Calu3 (cell line): ENCODE data around the gene TKTL2. TPM values are rescaled to one million over a fixed set of nuclear protein-coding genes. Genes with fewer than 3 reads are reported as not detected.

Source experiments
- BruUV-seq: library from RNA; stranded (reverse); fragments of 400-500 nt; replicated peaks from 2 replicates; lab custom pipeline; 2021; lab: Mats Ljungman, UMichigan
- CTCF ChIA-PET: fragments of 300-600 bp; sonication (Branson Sonifier 250); formaldehyde crosslinking; loops from one replicate; lab custom pipeline; 2022; ENCODE audit warnings: antibody characterized with exemption; lab: Charles Lee
- DNase-seq: peaks from one replicate; pipeline ENCODE4 v3.0.0; 2022
- H3K27ac Mint-ChIP-seq: one replicate; pipeline ENCODE4 v1.8.0; 2022; ENCODE audit warnings: mixed read lengths; ENCODE audit not compliant: unreplicated experiment
- H3K27me3 Mint-ChIP-seq: one replicate; pipeline ENCODE4 v1.8.0; 2022; ENCODE audit warnings: mixed read lengths; ENCODE audit not compliant: unreplicated experiment
- H3K36me3 Mint-ChIP-seq: one replicate; pipeline ENCODE4 v1.8.0; 2022; ENCODE audit warnings: mild to moderate bottlenecking, moderate library complexity, mixed read lengths; ENCODE audit not compliant: insufficient read depth, unreplicated experiment
- H3K4me1 Mint-ChIP-seq: one replicate; pipeline ENCODE4 v1.8.0; 2022; ENCODE audit warnings: mild to moderate bottlenecking, low read depth, mixed read lengths; ENCODE audit not compliant: unreplicated experiment
- H3K4me3 Mint-ChIP-seq: one replicate; pipeline ENCODE4 v1.8.0; 2022; ENCODE audit warnings: mild to moderate bottlenecking, low read depth, moderate library complexity, mixed read lengths; ENCODE audit not compliant: unreplicated experiment
- H3K9me3 Mint-ChIP-seq: one replicate; pipeline ENCODE4 v1.8.0; 2022; ENCODE audit warnings: low read depth, mixed read lengths; ENCODE audit not compliant: unreplicated experiment
- CTCF ChIP-seq: fragments of 200-600 bp; IDR thresholded peaks from one replicate; pipeline ENCODE4 v1.8.0; 2022; ENCODE audit warnings: antibody characterized with exemption; ENCODE audit not compliant: unreplicated experiment
- intact Hi-C: fragments of 100-400 bp; cut with micrococcal nuclease; formaldehyde crosslinking; loops from one replicate; pipeline ENCODE4 v1.10.0; 2022; ENCODE audit not compliant: unreplicated experiment
- total RNA-seq: library from RNA; stranded (reverse); gene quantifications from 2 replicates; pipeline ENCODE4 v1.2.3, GENCODE V29; 2022

Gene TKTL2
- total RNA-seq, 1 experiment from 2014 or later: not detected

DNA sequence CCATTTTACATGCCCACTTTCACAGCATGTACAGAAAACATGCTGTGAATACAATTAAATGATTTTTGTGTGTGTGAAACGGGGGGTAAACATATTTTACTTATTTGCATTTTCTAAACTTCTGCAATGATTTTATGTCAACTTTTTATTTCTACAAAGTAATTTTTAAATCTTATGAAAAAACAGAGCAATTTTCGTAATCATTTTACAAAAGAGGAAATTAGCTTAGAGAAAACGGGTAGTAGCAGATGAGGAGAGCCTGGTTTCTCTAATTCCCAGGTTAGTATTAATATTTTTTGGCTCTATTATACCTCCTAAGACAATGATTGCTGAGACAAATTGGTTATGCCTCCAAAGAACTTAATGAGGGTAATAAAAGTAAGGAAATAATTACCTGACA, 3.2 kb downstream of the TKTL2 start:
- no peak overlapping the region for H3K4me3 Mint-ChIP-seq

DNA sequence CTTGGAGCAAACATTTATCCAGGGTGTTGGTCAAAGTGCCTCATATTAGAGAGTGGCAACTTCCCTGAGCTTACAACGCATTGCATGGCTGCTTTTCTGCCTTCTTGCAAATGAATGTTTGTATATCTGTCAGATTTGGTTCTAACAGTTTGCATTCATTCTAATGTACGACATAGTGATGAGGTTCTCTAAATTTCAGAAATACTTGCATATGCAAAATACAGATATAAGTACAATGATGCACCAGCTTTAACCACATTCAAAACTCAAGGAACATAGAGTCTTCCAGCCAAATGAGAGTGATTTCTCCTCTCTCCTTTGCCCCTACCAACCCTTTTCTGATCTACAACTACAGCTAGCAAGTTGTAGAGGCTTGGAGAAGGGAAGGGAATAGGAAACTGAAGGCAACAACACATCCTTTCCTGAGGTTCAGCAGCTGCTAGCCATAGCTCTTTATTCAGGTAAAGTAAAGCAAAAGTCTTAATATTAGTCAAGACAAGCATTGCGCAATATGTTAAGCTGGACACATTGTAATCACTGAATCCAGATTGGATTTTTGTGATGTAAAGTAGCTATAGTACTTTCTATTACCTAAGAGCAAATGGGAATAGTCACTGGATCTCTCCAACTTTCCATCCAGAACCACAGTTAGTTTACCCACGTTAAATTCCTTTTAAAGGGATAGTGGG, 6.3 kb downstream of the TKTL2 start:
- Mint-ChIP-seq H3K4me3 (no peak overlapping the region), H3K27ac (no peak overlapping the region), H3K9me3 (no peaks in the 10 kb centered on the region), H3K4me1 (no peaks in the 10 kb centered on the region), H3K27me3 (no peaks in the 10 kb centered on the region), H3K36me3 (no peaks in the 10 kb centered on the region)
- TF ChIP-seq CTCF: no peak
- BruUV-seq: no TSS peak
- CTCF ChIA-PET: no interaction called here
- no peak for DNase-seq
- intact Hi-C loops: no loop called here

More for the DNA sequence above, 3.2 kb downstream of the TKTL2 start:
- Mint-ChIP-seq H3K4me1 (no peaks in the 10 kb centered on the region), H3K9me3 (no peaks in the 10 kb centered on the region), H3K36me3 (no peaks in the 10 kb centered on the region), H3K27me3 (no peaks in the 10 kb centered on the region), H3K27ac (no peak overlapping the region)
- DNase-seq: no peak
- BruUV-seq: no TSS peak
- CTCF ChIA-PET: no interaction called here
- intact Hi-C loops: no loop called here
- TF ChIP-seq CTCF: no peak

GRCh38 chr4:163462556-163462955, 11.0 kb downstream of the TKTL2 start:
- no peak overlapping the region for H3K27ac Mint-ChIP-seq

GRCh38 chr4:163448540-163449203, 24.9 kb downstream of the TKTL2 start:
- H3K4me3 Mint-ChIP-seq: no peak overlapping the region
- no peaks in the 10 kb centered on the region for H3K36me3 Mint-ChIP-seq
- no peaks in the 10 kb centered on the region for H3K4me1 Mint-ChIP-seq
- BruUV-seq: no TSS peak
- H3K27ac Mint-ChIP-seq: no peak overlapping the region
- intact Hi-C loops: no loop called here
- no peaks in the 10 kb centered on the region for H3K9me3 Mint-ChIP-seq
- DNase-seq: no peak
- no peaks in the 10 kb centered on the region for H3K27me3 Mint-ChIP-seq
- CTCF ChIA-PET: no interaction called here
- no peak for TF ChIP-seq CTCF

More at GRCh38 chr4:163462556-163462955, 11.0 kb downstream of the TKTL2 start:
- BruUV-seq: no TSS peak
- no peak overlapping the region for H3K4me3 Mint-ChIP-seq
- no peaks in the 10 kb centered on the region for H3K36me3 Mint-ChIP-seq
- no peak for TF ChIP-seq CTCF
- no peaks in the 10 kb centered on the region for H3K9me3 Mint-ChIP-seq
- intact Hi-C loops: no loop called here
- CTCF ChIA-PET: no interaction called here
- no peaks in the 10 kb centered on the region for H3K27me3 Mint-ChIP-seq
- DNase-seq: no peak
- H3K4me1 Mint-ChIP-seq: no peaks in the 10 kb centered on the region
